ENCODE results near the gene DNAI2.

The DNAI2 gene

DNA sequence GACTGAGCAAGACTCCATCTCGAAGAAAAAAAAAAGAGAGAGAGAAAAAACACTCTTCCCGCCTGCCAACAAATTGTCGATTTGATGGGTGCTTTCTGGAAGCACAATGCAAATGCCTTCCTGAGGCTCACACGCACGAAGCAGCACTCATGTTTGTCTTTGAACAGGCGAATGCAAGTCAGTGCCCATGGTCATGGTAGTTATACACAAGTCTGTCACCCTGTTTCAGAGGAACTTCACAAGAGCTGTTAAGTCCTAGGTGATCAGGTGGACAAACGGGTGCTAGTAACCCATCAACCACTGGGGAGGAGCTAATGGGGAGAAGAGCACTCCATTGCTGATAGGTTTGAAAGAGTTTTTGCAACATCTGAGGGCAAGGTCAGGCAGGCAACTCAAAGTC, 6.5 kb upstream of the DNAI2 start:
- Histone ChIP-seq H3K27ac (ENCODE audit: extremely low read depth, low read depth, low read length) (no peak overlapping the region), H3K4me1 (ENCODE audit: control insufficient read depth, insufficient read depth, low read length) (no peaks in the 10 kb centered on the region), H3K9me3 (ENCODE audit: control insufficient read depth, insufficient read depth, low read depth, low read length) (no peaks in the 10 kb centered on the region), H3K36me3 (ENCODE audit: control insufficient read depth in 2 of 2, insufficient read depth in 1 of 2, low read length in 2 of 2) (no peaks in the 10 kb centered on the region), H3K4me3 (ENCODE audit: low read depth, low read length) (no peak overlapping the region)
- no peak for TF ChIP-seq ZNF624 (tag by site-specific recombination; IDR thresholded peaks at IDR 0.05)
- no peak for TF ChIP-seq ZNF514 (tag by site-specific recombination; IDR thresholded peaks at IDR 0.05)
- no peak for TF ChIP-seq ZNF140 (tag by site-specific recombination; IDR thresholded peaks at IDR 0.05)
- TF ChIP-seq HOXC10 (CRISPR knock-in tag; IDR thresholded peaks at IDR 0.05), result no peak
- TF ChIP-seq, protein P1, sequence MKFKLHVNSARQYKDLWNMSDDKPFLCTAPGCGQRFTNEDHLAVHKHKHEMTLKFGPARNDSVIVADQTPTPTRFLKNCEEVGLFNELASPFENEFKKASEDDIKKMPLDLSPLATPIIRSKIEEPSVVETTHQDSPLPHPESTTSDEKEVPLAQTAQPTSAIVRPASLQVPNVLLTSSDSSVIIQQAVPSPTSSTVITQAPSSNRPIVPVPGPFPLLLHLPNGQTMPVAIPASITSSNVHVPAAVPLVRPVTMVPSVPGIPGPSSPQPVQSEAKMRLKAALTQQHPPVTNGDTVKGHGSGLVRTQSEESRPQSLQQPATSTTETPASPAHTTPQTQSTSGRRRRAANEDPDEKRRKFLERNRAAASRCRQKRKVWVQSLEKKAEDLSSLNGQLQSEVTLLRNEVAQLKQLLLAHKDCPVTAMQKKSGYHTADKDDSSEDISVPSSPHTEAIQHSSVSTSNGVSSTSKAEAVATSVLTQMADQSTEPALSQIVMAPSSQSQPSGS (tag by site-specific recombination; IDR thresholded peaks at IDR 0.05; ENCODE audit: low read depth), result no peak
- TF ChIP-seq ZBTB17 (tag by site-specific recombination; IDR thresholded peaks at IDR 0.05), result no peak
- no peak for TF ChIP-seq YY2 (tag by site-specific recombination; IDR thresholded peaks at IDR 0.05)
- no peak for TF ChIP-seq GLIS1 (tag by site-specific recombination; IDR thresholded peaks at IDR 0.05)
- TF ChIP-seq ZNF555 (tag by site-specific recombination; conservative IDR thresholded peaks at IDR 0.05), result no peak
- no peak for TF ChIP-seq MEIS1 (CRISPR knock-in tag; IDR thresholded peaks at IDR 0.05; ENCODE audit: borderline replicate concordance)
- TF ChIP-seq ZNF561 (tag by site-specific recombination; IDR thresholded peaks at IDR 0.05; ENCODE audit: borderline replicate concordance), result no peak
- TF ChIP-seq PRDM1 (tag by site-specific recombination; IDR thresholded peaks at IDR 0.05), result no peak
- TF ChIP-seq ZNF664 (tag by site-specific recombination; IDR thresholded peaks at IDR 0.05), result no peak
- no peak for TF ChIP-seq REPIN1 (tag by site-specific recombination; IDR thresholded peaks at IDR 0.05; ENCODE audit: low read depth)
- ChIA-PET CTCF (interaction anchor here (0.7 kb wide), 1 partner anchor 31 kb away, joined by 3 read pairs; no protein-coding TSS in a partner anchor), POLR2A (no interaction called here)

DNA sequence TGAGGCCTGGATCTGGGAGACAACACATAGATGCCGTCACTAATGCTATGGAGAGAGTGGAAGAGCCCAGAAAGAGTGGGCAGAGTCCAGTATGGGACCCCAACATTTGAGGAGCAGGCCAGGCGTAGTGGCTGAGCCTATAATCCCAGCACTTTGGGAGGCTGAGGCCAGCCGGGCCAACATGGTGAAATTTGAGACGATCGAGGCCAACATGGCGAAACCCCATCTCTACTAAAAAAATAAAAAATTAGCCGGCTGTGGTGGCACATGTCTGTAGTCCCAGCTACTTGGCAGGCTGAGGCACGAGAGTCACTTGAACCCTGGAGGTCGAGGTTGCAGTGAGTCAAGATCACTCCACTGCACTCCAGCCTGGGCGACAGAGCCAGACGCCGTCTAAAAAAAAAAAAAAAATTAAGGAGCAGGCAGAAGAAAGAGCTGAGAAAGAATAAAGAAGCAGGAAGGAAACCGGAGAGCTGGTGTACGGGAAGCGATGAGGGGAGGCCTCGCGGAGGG, 6.0 kb upstream of the DNAI2 start:
- H3K4me3 ChIP-seq (ENCODE audit: low read depth, low read length), result no peak overlapping the region
- ChIA-PET POLR2A (no interaction called here), CTCF (interaction anchor here (0.7 kb wide), 1 partner anchor 31 kb away, joined by 3 read pairs; no protein-coding TSS in a partner anchor)
- TF ChIP-seq ZNF248 (tag by site-specific recombination; IDR thresholded peaks at IDR 0.05) (no peak), ZBTB21 (tag by site-specific recombination; IDR thresholded peaks at IDR 0.05) (no peak), ZNF146 (tag by site-specific recombination; IDR thresholded peaks at IDR 0.05) (no peak), ZNF776 (tag by site-specific recombination; IDR thresholded peaks at IDR 0.05; ENCODE audit: borderline replicate concordance) (no peak), ZNF600 (tag by site-specific recombination; IDR thresholded peaks at IDR 0.05) (no peak), ZNF157 (tag by site-specific recombination; IDR thresholded peaks at IDR 0.05) (no peak)
- H3K27ac ChIP-seq (ENCODE audit: extremely low read depth, low read depth, low read length), result no peak overlapping the region
- H3K9me3 ChIP-seq (ENCODE audit: control insufficient read depth, insufficient read depth, low read depth, low read length), result no peaks in the 10 kb centered on the region
- no peaks in the 10 kb centered on the region for H3K36me3 ChIP-seq (ENCODE audit: control insufficient read depth in 2 of 2, insufficient read depth in 1 of 2, low read length in 2 of 2)
- no peaks in the 10 kb centered on the region for H3K4me1 ChIP-seq (ENCODE audit: control insufficient read depth, insufficient read depth, low read length)

DNA sequence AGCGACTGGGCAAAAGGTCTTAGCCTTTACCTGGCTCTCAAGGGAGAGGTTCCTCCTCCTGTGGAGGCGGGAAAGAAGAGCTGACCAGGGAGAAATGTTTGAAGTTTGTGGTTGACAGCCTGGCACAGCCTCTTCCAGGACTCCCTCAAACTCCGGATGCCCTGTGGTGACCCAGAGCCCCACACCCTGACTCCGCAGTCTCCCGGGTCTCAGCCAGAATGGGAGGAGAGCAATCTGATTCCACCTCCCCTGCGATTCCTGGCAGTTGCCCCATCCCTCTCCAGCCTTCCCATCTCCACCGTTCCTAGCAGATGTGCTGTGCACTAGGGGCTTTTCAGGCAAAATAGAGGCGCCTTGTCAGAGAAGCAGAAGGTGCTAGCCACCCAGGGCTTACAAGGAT, 5.5 kb upstream of the DNAI2 start:
- ChIA-PET POLR2A (interaction anchor here (0.6 kb wide), 1 partner anchor 66 kb away, joined by 3 read pairs; no protein-coding TSS in a partner anchor), CTCF (interaction anchor here (1.1 kb wide), 1 partner anchor 32 kb away, joined by 3 read pairs; no protein-coding TSS in a partner anchor)
- Histone ChIP-seq H3K27ac (ENCODE audit: extremely low read depth, low read depth, low read length) (no peak overlapping the region), H3K4me3 (ENCODE audit: low read depth, low read length) (no peak overlapping the region), H3K4me1 (ENCODE audit: control insufficient read depth, insufficient read depth, low read length) (no peaks in the 10 kb centered on the region), H3K36me3 (ENCODE audit: control insufficient read depth in 2 of 2, insufficient read depth in 1 of 2, low read length in 2 of 2) (no peaks in the 10 kb centered on the region), H3K9me3 (ENCODE audit: control insufficient read depth, insufficient read depth, low read depth, low read length) (no peaks in the 10 kb centered on the region)
- TF ChIP-seq KLF9 (tag by site-specific recombination; IDR thresholded peaks at IDR 0.05; ENCODE audit: low read depth) (no peak), ZBTB20 (tag by site-specific recombination; IDR thresholded peaks at IDR 0.05) (no peak), FEZF1 (tag by site-specific recombination; IDR thresholded peaks at IDR 0.05) (no peak), ZNF544 (tag by site-specific recombination; IDR thresholded peaks at IDR 0.05) (no peak)
- TF ChIP-seq, protein P2, sequence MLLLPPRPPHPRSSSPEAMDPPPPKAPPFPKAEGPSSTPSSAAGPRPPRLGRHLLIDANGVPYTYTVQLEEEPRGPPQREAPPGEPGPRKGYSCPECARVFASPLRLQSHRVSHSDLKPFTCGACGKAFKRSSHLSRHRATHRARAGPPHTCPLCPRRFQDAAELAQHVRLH (tag by site-specific recombination; IDR thresholded peaks at IDR 0.05), result no peak
